NOMO-1 (cell line): ENCODE data around the gene PDSS2.

Source experiments
- DNase-seq, 2 experiments: peaks; one replicate each; lab custom pipeline; 2025; ENCODE audit not compliant: unreplicated experiment in 2 of 2; lab: John Stamatoyannopoulos, UW

The PDSS2 gene

DNA sequence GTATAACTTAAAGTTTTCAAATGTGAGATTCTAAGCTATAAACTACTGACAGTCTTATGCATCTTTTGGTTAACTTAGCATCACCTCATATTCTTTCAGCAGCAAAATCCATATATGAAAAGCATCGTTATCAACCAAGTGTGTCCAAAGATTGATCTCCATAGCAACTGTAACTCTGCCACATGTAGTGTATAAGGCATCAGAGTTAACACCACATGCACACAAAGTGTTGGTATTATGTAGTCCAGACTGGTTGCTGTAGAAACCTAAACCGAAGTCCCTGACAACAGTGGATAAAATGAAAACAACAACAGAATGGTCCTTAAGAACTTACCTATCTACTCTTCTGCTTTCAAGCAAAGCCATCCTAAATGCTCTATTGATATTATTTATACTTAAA is 39.6 kb downstream of the PDSS2 start:
- no peak for DNase-seq

DNA sequence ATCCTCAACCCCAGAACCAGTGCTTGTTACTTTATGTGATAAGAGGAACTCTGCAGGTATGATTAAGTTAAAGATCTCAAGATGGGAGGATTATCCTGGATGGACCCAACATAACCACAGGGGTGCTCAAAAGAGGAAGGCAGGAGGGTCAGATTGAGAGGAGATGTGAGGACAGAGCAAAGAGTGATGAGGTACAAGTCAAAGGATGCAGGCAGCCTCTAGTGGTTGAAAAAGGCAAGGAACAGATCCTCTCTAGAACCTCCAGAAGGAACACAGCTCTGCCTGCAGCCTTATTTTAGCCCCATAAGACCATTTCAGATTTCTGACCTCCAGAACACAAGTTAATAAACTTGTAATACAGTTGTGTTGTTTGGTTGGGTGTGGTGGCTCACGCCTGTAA is 41.2 kb downstream of the PDSS2 start:
- no peak for DNase-seq

DNA sequence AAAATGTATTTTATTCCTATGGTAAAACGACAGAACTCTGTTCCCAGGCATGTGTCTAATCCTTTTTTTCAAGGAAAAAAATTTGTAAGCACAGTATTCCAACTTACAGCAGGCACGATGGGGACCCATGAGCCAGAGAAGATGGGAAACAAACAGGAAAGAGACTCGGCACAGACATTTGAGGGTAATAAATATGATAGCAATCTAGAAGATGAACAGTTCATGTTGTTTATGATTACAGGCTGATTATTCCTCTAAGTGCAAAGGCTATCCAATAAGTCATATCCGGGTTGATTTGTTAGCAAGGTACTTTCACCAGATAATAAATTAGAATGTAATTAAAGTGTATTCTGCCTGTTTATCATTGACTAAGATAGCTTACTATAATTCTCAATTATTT is 43.2 kb downstream of the PDSS2 start:
- no peak for DNase-seq

- no peak for DNase-seq
Measured at GRCh38 chr6:107413966-107414645, 45.3 kb downstream of the PDSS2 start.

GRCh38 chr6:107411161-107411560 is 48.2 kb downstream of the PDSS2 start:
- no peak for DNase-seq

DNA sequence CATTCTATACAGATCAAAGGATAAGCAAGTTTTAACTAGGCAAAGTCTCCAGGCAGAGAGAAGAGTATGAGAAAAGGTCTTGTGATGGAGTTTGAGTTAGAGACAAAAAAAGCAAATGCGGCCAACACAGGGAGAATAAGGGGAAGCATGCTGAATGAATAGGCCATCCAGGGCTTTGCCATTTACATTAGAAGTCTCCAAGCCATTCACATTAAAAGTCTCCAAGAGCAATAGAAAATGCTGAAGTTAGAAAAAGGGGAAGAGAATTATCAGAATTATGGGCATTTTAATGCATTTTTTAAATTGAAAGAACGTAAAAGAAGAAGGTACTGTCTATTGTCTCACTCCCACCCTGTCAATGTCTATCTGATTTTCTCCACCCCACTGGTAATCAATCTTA is 49.4 kb downstream of the PDSS2 start:
- DNase-seq: no peak

GRCh38 chr6:107408714-107409113 is 50.6 kb downstream of the PDSS2 start:
- no peak for DNase-seq

DNA sequence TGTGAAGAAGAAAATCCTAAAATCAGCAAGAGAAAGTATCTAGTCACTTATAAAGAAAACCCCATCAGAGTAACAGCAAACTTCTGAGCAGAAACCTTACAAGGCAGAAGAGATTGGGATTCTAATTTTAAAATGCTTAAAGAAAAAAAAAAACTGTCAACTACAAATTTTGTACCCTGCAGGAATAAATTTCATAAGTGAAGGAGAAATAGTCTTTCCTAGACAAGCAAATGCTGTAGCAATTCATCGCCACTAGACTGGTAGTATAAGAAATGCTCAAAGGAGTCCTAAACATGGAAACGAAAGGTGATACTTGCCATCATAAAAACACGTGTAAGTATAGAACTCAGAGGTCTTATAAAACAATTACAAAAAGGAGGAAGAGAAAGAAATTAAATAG is 54.4 kb downstream of the PDSS2 start:
- no peak for DNase-seq

- no peak for DNase-seq
Measured at GRCh38 chr6:107402533-107402932, 56.8 kb downstream of the PDSS2 start.

- no peak for DNase-seq
Measured at GRCh38 chr6:107401573-107401972, 57.8 kb downstream of the PDSS2 start.

- DNase-seq: no peak
Measured at GRCh38 chr6:107400616-107401147, 58.7 kb downstream of the PDSS2 start.

GRCh38 chr6:107399935-107400334 is 59.4 kb downstream of the PDSS2 start:
- no peak for DNase-seq

- DNase-seq: no peak
Measured at GRCh38 chr6:107398001-107398400, 61.4 kb downstream of the PDSS2 start.

GRCh38 chr6:107396211-107396610 is 63.2 kb downstream of the PDSS2 start:
- no peak for DNase-seq

DNA sequence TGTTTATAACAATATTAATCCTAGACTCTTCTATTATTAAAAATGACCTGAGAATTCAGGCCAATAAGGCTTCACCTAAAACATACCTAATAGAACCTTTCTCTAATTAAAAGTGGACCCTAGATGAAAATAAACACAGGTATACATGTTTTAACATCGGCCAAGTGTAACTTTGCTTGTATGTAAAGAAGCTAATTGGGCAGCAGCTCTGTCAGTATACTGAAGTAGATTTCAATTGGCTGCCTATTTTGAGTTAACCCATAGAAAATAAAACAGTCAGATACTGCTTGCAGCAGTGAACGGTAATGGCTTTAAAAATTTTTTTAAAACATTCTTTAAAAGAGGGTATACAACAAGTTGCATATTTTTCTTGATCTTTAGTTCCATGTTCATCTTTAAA is 67.3 kb downstream of the PDSS2 start:
- DNase-seq: no peak

GRCh38 chr6:107390685-107391435 is 68.5 kb downstream of the PDSS2 start:
- no peak for DNase-seq

DNA sequence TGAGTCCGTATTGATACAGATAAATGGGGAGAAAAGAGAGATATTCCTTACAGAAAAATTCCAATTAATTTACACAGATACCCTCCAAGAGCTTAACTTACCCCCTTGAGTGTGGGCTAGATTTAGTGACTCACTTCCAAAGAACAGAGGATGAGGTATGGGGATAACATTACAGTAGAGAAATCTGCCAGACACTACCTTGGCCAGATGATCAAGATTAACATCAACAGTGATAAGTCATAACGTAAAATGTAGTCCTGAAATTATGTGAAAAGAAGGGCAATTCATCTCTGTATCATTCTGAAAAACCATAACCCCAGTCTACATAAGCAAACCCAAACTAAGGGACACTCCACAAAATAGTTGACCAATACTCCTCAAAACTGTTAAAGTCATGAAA is 69.3 kb downstream of the PDSS2 start:
- DNase-seq: no peak

- DNase-seq: no peak
Measured at GRCh38 chr6:107386904-107387303, 72.5 kb downstream of the PDSS2 start.

DNA sequence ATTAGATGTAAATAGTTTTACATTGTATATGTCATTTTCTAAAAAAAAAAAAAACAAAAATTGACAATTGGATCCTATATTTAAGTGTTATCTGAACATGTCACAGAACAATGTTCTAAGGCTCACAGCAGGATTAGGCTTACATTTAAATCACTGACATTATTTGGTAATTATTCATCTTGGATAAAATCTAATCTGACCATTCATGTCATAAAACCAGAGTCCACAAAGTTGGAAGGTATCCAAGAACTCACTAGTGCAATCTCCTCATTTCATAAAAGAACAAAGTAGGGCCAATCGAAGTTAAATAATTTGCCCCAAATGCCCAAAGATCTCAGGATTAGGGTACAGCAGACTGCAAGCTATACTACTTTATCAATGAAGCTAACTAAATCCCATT is 73.0 kb downstream of the PDSS2 start:
- no peak for DNase-seq

DNA sequence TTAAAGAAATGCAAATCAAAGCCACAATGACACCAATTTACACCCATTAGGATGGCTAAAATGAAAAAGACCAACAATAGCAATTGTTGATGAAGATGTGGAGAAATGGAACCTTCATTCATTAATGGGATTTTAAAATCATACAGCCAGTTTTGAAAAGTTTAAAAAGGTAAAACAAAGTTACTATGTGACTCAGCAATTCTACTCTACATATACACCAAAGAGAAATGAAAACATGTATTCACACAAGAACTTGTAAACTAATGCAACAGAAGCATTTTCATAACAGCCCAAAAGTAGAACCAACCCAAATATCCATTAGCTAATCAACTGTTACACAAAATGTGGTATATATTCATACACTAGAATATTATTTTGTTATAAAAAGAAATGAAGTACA is 75.7 kb downstream of the PDSS2 start:
- no peak for DNase-seq

DNA sequence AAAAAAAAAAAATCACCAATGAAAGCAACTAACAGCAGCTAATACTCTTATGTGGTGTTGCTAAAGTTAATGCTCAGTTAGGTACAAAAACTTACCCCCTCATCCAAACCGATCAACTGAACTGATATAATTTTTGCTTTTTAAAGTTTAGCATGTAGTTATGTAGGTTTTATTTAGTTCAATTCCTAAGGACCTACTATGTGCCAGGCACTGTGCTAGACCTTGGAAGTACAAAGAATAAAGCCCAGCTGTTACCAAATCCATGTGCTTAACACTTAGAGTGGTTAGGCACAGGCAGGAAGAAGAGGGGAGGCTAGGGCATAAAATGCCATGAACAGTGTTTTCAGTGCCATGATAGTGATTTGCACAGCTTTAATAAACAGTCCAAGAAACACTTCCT is 85.1 kb downstream of the PDSS2 start:
- no peak for DNase-seq

DNA sequence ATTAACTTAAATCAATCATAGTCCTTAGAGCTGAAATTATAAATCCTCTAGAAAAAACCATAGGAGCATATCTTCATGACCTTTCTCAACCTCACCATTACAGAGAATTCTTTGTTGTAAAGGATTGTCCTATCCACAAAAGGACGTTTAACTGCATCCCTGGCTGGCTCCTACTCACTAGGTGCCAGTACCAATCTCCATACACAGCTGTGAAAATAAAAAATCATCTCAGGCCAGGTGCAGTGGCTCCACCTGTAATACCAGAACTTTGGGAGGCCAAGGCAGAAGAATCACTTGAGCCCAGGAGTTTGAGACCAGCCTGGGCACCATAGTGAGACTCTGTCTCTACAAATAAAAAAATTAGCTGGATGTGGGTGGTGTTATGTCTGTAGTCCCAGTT is 89.9 kb downstream of the PDSS2 start:
- no peak for DNase-seq
